ENCODE measurements around the gene MTX1.
A peak's percentile ranks its signal among the peaks of the same experiment; 100 is the strongest.
"Not testable (repeated sequence)": the region's sequence is repeated elsewhere in the genome, so short reads cannot be mapped to it uniquely, and the experiment has no call there.

The MTX1 gene

GRCh38 chr1:155219592-155220031, 11.1 kb downstream of the MTX1 start:
- H3K27ac ChIP-seq (ENCODE audit: low read depth, low read length): no peak overlapping the region
- H3K9ac ChIP-seq (ENCODE audit: low read length in 5 of 5): no peak overlapping the region
- H3K4me1 ChIP-seq (ENCODE audit: control insufficient read depth in 5 of 5, insufficient read depth in 5 of 5, low read length in 5 of 5): peaks cover 0 to 13% (median 9%) of the 10 kb centered on the region in 5 donors
- peaks cover 0 to 16% (median 0%) of the 10 kb centered on the region in 5 donors for H3K36me3 ChIP-seq (ENCODE audit: control insufficient read depth in 5 of 5, insufficient read depth in 5 of 5, low read length in 5 of 5)
- H3K27me3 ChIP-seq (ENCODE audit: control insufficient read depth in 5 of 5, insufficient read depth in 4 of 5, low read length in 5 of 5): no peaks in the 10 kb centered on the region
- no peaks in the 10 kb centered on the region for H3K9me3 ChIP-seq (ENCODE audit: control insufficient read depth in 5 of 5, low read length in 5 of 5)
- H3K4me3 ChIP-seq (ENCODE audit: low read depth in 1 of 5, low read length in 5 of 5): peak overlapping the region in 3 of 5 donors; percentile 29 to 42 (median 35)

GRCh38 chr1:155220211-155220965, 11.9 kb downstream of the MTX1 start:
- Histone ChIP-seq H3K4me1 (ENCODE audit: control insufficient read depth in 5 of 5, insufficient read depth in 5 of 5, low read length in 5 of 5) (peaks cover 0 to 13% (median 9%) of the 10 kb centered on the region in 5 donors), H3K36me3 (ENCODE audit: control insufficient read depth in 5 of 5, insufficient read depth in 5 of 5, low read length in 5 of 5) (peaks cover 0 to 11% (median 0%) of the 10 kb centered on the region in 5 donors)
- H3K27me3 ChIP-seq (ENCODE audit: control insufficient read depth in 5 of 5, insufficient read depth in 4 of 5, low read length in 5 of 5); H3K9ac ChIP-seq (ENCODE audit: low read length in 5 of 5); H3K27ac ChIP-seq (ENCODE audit: low read depth, low read length); H3K9me3 ChIP-seq (ENCODE audit: control insufficient read depth in 5 of 5, low read length in 5 of 5); H3K4me3 ChIP-seq (ENCODE audit: low read depth in 1 of 5, low read length in 5 of 5): not testable (repeated sequence)

GRCh38 chr1:155223047-155223446, 14.6 kb downstream of the MTX1 start:
- H3K27ac ChIP-seq (ENCODE audit: low read depth, low read length): no peak overlapping the region
- H3K27me3 ChIP-seq (ENCODE audit: control insufficient read depth in 5 of 5, insufficient read depth in 4 of 5, low read length in 5 of 5): no peaks in the 10 kb centered on the region
- H3K4me1 ChIP-seq (ENCODE audit: control insufficient read depth in 5 of 5, insufficient read depth in 5 of 5, low read length in 5 of 5): peaks cover 8 to 35% (median 24%) of the 10 kb centered on the region in 5 donors
- no peaks in the 10 kb centered on the region for H3K9me3 ChIP-seq (ENCODE audit: control insufficient read depth in 5 of 5, low read length in 5 of 5)
- no peak overlapping the region for H3K9ac ChIP-seq (ENCODE audit: low read length in 5 of 5)
- H3K4me3 ChIP-seq (ENCODE audit: low read depth in 1 of 5, low read length in 5 of 5): no peak overlapping the region
- H3K36me3 ChIP-seq (ENCODE audit: control insufficient read depth in 5 of 5, insufficient read depth in 5 of 5, low read length in 5 of 5): no peaks in the 10 kb centered on the region

DNA sequence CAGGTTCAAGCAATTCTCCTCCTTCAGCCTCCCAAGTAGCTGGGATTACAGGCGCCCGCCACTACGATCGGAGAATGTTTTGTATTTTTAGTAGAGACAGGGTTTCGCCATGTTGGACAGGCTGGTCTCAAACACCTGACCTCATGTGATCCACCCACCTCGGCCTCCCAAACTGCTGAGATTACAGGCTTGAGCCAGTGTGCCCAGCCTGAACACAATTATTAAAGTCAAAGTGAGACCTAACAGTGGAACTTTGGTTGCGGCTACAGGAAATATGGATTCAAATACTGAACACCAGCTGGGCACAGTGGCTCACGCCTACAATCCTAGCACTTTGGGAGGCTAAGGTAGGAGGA, 16.9 kb downstream of the MTX1 start:
- H3K9me3 ChIP-seq (ENCODE audit: control insufficient read depth in 5 of 5, low read length in 5 of 5); H3K4me3 ChIP-seq (ENCODE audit: low read depth in 1 of 5, low read length in 5 of 5); H3K36me3 ChIP-seq (ENCODE audit: control insufficient read depth in 5 of 5, insufficient read depth in 5 of 5, low read length in 5 of 5); H3K9ac ChIP-seq (ENCODE audit: low read length in 5 of 5); H3K27ac ChIP-seq (ENCODE audit: low read depth, low read length); H3K27me3 ChIP-seq (ENCODE audit: control insufficient read depth in 5 of 5, insufficient read depth in 4 of 5, low read length in 5 of 5): not testable (repeated sequence)
- H3K4me1 ChIP-seq (ENCODE audit: control insufficient read depth in 5 of 5, insufficient read depth in 5 of 5, low read length in 5 of 5): peaks cover 8 to 27% (median 17%) of the 10 kb centered on the region in 5 donors

DNA sequence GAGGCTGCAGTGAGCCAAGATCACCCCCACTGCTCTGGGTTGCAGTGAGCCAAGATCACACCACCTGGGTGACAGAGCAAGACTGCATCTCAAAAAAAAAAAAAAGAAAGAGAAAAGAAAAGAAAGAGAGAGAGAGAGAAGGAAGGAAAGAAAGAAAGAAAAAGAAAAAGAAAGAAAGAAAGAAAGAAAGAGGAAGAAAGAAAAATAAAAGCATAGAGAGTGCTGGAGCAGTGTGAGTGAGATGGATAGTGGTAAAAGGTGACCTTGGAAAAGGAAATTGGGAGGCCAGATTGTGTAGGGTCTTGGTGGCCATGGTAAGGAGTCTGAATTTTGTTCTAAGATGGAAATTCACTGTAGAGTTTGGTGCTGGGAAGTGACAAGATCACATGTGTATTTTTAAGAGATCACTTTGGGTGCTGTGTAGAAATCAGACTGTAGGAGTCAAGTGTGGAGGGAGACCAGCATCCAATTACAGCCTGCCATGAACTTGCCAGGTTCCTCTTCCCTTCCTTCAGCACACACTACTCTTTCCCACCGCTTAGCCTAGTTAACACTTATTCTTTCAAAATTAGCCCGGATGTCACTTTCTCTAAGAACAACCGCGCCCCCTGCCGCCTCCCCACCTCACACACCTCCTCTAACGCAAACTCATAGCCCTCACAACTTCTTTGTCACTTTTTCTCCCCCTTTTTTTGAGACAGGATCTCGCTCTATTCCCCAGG, 17.9 kb downstream of the MTX1 start:
- Histone ChIP-seq H3K4me3 (ENCODE audit: low read depth in 1 of 5, low read length in 5 of 5) (peak overlapping the region; percentile 64 to 81 (median 76)), H3K27ac (ENCODE audit: low read depth, low read length) (peak overlapping the region; percentile 81), H3K9ac (ENCODE audit: low read length in 5 of 5) (peak overlapping the region in 4 of 5 donors; percentile 57 to 75 (median 64)), H3K36me3 (ENCODE audit: control insufficient read depth in 5 of 5, insufficient read depth in 5 of 5, low read length in 5 of 5) (no peaks in the 10 kb centered on the region), H3K4me1 (ENCODE audit: control insufficient read depth in 5 of 5, insufficient read depth in 5 of 5, low read length in 5 of 5) (peaks cover 8 to 27% (median 17%) of the 10 kb centered on the region in 5 donors), H3K9me3 (ENCODE audit: control insufficient read depth in 5 of 5, low read length in 5 of 5) (no peaks in the 10 kb centered on the region), H3K27me3 (ENCODE audit: control insufficient read depth in 5 of 5, insufficient read depth in 4 of 5, low read length in 5 of 5) (no peaks in the 10 kb centered on the region)

- H3K9ac ChIP-seq (ENCODE audit: low read length in 5 of 5): peak overlapping the region in 4 of 5 donors; percentile 57 to 75 (median 64)
- peak overlapping the region; percentile 81 for H3K27ac ChIP-seq (ENCODE audit: low read depth, low read length)
- peaks cover 8 to 27% (median 17%) of the 10 kb centered on the region in 5 donors for H3K4me1 ChIP-seq (ENCODE audit: control insufficient read depth in 5 of 5, insufficient read depth in 5 of 5, low read length in 5 of 5)
- H3K9me3 ChIP-seq (ENCODE audit: control insufficient read depth in 5 of 5, low read length in 5 of 5): no peaks in the 10 kb centered on the region
- peak overlapping the region; percentile 64 to 81 (median 76) for H3K4me3 ChIP-seq (ENCODE audit: low read depth in 1 of 5, low read length in 5 of 5)
- no peaks in the 10 kb centered on the region for H3K36me3 ChIP-seq (ENCODE audit: control insufficient read depth in 5 of 5, insufficient read depth in 5 of 5, low read length in 5 of 5)
- no peaks in the 10 kb centered on the region for H3K27me3 ChIP-seq (ENCODE audit: control insufficient read depth in 5 of 5, insufficient read depth in 4 of 5, low read length in 5 of 5)
Measured at GRCh38 chr1:155226910-155227260, 18.4 kb downstream of the MTX1 start.

DNA sequence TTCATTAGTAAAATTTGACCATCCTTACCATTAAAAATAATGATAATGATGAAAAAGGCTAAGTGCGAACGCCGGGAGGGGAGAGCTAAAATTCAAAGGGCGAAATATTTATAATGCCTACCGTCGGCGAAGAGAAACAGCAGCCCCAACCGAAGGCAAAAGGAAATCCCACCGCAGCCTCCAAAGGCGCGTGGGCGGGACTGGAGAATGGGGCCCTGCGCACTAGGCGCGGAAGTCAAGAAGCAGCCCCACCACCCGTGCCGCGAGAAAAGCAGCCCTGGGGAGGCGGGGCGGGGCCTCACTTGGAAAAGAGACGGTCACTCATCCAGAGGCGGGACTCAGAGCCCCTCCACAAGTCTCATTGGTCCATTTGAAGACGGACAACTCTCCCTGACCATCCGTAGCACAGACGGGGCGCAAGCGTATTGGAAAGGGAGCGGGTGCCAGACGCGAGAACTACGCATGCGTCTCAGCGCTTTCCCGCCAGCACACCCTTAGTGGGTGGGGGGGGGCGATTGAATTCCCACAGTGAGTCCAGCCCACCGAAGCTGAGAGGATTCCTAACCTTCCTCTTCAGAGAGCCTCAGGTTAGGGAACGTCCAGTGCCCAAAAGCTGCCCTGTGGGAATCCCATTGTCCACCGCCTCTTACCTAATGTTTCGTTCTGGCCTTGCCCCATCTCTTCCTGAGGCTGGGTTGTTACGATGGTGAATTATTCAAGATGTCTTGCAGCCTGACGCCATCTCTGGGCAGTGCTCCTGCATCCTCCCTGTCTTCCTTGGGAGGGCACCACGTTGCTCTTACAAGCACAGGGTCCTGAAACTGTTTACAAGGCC, 19.0 kb downstream of the MTX1 start:
- peak overlapping the region in 4 of 5 donors; percentile 72 to 83 (median 78) for H3K9ac ChIP-seq (ENCODE audit: low read length in 5 of 5)
- H3K27me3 ChIP-seq (ENCODE audit: control insufficient read depth in 5 of 5, insufficient read depth in 4 of 5, low read length in 5 of 5): no peaks in the 10 kb centered on the region
- peaks cover 8 to 31% (median 17%) of the 10 kb centered on the region in 5 donors for H3K4me1 ChIP-seq (ENCODE audit: control insufficient read depth in 5 of 5, insufficient read depth in 5 of 5, low read length in 5 of 5)

DNA sequence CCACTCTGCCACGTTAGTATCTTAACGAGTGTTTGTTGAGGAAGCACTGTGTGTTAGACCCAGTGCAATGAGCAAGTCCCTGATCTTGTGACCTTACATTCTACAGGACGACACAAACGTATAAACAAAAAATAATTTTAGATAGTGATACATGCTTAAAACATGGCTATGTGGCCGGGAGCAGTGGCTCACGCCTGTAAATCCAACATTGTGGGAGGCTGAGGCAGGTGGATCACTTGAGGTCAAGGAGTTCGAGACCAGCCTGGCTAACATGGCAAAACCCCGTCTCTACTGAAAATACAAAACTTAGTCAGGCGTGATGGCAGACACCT, 19.6 kb downstream of the MTX1 start:
- Histone ChIP-seq H3K4me3 (ENCODE audit: low read depth in 1 of 5, low read length in 5 of 5) (peak overlapping the region; percentile 64 to 90 (median 80)), H3K9me3 (ENCODE audit: control insufficient read depth in 5 of 5, low read length in 5 of 5) (no peaks in the 10 kb centered on the region), H3K27ac (ENCODE audit: low read depth, low read length) (peak overlapping the region; percentile 60), H3K27me3 (ENCODE audit: control insufficient read depth in 5 of 5, insufficient read depth in 4 of 5, low read length in 5 of 5) (no peaks in the 10 kb centered on the region), H3K36me3 (ENCODE audit: control insufficient read depth in 5 of 5, insufficient read depth in 5 of 5, low read length in 5 of 5) (no peaks in the 10 kb centered on the region), H3K4me1 (ENCODE audit: control insufficient read depth in 5 of 5, insufficient read depth in 5 of 5, low read length in 5 of 5) (peaks cover 8 to 31% (median 17%) of the 10 kb centered on the region in 5 donors), H3K9ac (ENCODE audit: low read length in 5 of 5) (peak overlapping the region in 4 of 5 donors; percentile 69 to 83 (median 76))

More for the DNA sequence above, 19.0 kb downstream of the MTX1 start:
- Histone ChIP-seq H3K9me3 (ENCODE audit: control insufficient read depth in 5 of 5, low read length in 5 of 5) (no peaks in the 10 kb centered on the region), H3K4me3 (ENCODE audit: low read depth in 1 of 5, low read length in 5 of 5) (peak overlapping the region; percentile 64 to 90 (median 80)), H3K36me3 (ENCODE audit: control insufficient read depth in 5 of 5, insufficient read depth in 5 of 5, low read length in 5 of 5) (no peaks in the 10 kb centered on the region), H3K27ac (ENCODE audit: low read depth, low read length) (peak overlapping the region; percentile 81)

DNA sequence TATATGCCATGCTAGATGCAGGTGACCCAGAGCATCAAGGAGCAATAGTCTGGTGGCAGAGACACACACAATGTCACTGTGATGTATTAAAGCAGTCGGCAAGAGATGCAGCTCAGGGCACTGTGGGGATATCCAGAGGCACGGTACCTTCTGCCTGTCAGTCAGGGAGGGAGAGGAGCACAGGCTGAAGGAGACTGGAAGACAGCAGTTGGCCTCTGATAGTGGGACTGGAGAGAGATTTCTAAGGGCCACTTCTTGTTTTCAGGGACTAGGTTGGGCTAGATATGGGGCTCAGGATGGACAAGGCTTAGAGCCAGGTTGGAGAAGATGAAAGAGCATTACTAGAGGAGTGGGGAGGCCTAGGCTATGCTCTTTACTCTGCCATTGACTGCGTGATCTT, 22.8 kb downstream of the MTX1 start:
- H3K9ac ChIP-seq (ENCODE audit: low read length in 5 of 5); H3K4me3 ChIP-seq (ENCODE audit: low read depth in 1 of 5, low read length in 5 of 5); H3K9me3 ChIP-seq (ENCODE audit: control insufficient read depth in 5 of 5, low read length in 5 of 5); H3K27ac ChIP-seq (ENCODE audit: low read depth, low read length); H3K27me3 ChIP-seq (ENCODE audit: control insufficient read depth in 5 of 5, insufficient read depth in 4 of 5, low read length in 5 of 5): not testable (repeated sequence)
- H3K4me1 ChIP-seq (ENCODE audit: control insufficient read depth in 5 of 5, insufficient read depth in 5 of 5, low read length in 5 of 5): peaks cover 7 to 20% (median 14%) of the 10 kb centered on the region in 5 donors
- H3K36me3 ChIP-seq (ENCODE audit: control insufficient read depth in 5 of 5, insufficient read depth in 5 of 5, low read length in 5 of 5): peaks cover 0 to 11% (median 9%) of the 10 kb centered on the region in 5 donors
